GM12878 (cell line): ENCODE results near the gene VWA3B. TPM values are rescaled to one million over a fixed set of nuclear protein-coding genes. Genes with fewer than 3 reads are reported as not detected.

Experiments used
- ATAC-seq: fragments of 200-7000 bp; cut with Tn5 transposase; 3 replicates; pipeline ENCODE4 v1.9.1; 2020; ENCODE audit warnings: mild to moderate bottlenecking, moderate library complexity
- BruUV-seq: library from RNA; stranded (reverse); fragments of 400-500 nt; replicated peaks from 2 replicates; lab custom pipeline; 2021; lab: Mats Ljungman, UMichigan
- CTCF ChIA-PET: fragments of 300-600 bp; sonication (Branson Sonifier 250); formaldehyde crosslinking; extraction: SDS; loops from one replicate; lab custom pipeline; 2021; ENCODE audit warnings: inconsistent platforms; lab: Yijun Ruan, JAX
- POLR2A ChIA-PET: fragments of 350-600 bp; formaldehyde crosslinking; extraction: SDS; loops from one replicate; lab custom pipeline; 2021; ENCODE audit warnings: inconsistent platforms; lab: Charles Lee
- RAD21 ChIA-PET: fragments of 300-600 bp; sonication (Branson Sonifier 250); formaldehyde crosslinking; loops from one replicate; lab custom pipeline; 2023; ENCODE audit warnings: antibody characterized with exemption; ENCODE audit not compliant: unreplicated experiment; lab: Charles Lee
- SMC1A ChIA-PET: fragments of 300-600 bp; sonication (Branson Sonifier 250); formaldehyde crosslinking; loops from one replicate; lab custom pipeline; 2023; ENCODE audit not compliant: unreplicated experiment, uncharacterized antibody; lab: Charles Lee
- DNase-seq: peaks from one replicate; pipeline ENCODE4 v3.0.0-alpha.2; 2011; ENCODE audit warnings: low read depth, low spot score
- FAIRE-seq: peaks from 3 replicates; lab custom pipeline; 2011; peaks lifted over from hg19 to GRCh38; lab: Jason Lieb, UNC
- H2AFZ ChIP-seq: 2 replicates; pipeline ENCODE4 v1.6.0; 2011; ENCODE audit warnings: low read depth, low read length, control low read depth; ENCODE audit not compliant: control insufficient read depth
- H3K27ac ChIP-seq: 2 replicates; pipeline ENCODE4 v1.5.1; 2011; ENCODE audit warnings: control low read depth; ENCODE audit not compliant: control insufficient read depth, insufficient read depth
- H3K27me3 ChIP-seq, 2 experiments: replicated peaks in 1 of 2; 2 replicates each; pipeline versions ENCODE4 v1.6.0 to v1.6.1; 2011; ENCODE audit warnings: low read length in 1 of 2; ENCODE audit not compliant: control insufficient read depth in 2 of 2, insufficient read depth in 2 of 2
- H3K36me3 ChIP-seq, 2 experiments: 2 replicates each; pipeline ENCODE4 v1.5.1; 2011; ENCODE audit warnings: low read length in 1 of 2; ENCODE audit not compliant: control insufficient read depth in 2 of 2, insufficient read depth in 2 of 2
- H3K4me1 ChIP-seq: 2 replicates; pipeline ENCODE4 v1.6.1; 2011; ENCODE audit warnings: mild to moderate bottlenecking, low read length, moderate library complexity, mixed read lengths; ENCODE audit not compliant: control insufficient read depth, insufficient read depth
- H3K4me2 ChIP-seq: 2 replicates; pipeline ENCODE4 v1.6.0; 2011; ENCODE audit warnings: control low read depth; ENCODE audit not compliant: control insufficient read depth, insufficient read depth
- H3K4me3 ChIP-seq: fragments of 200-600 bp; sonication (generic); 2 replicates; pipeline ENCODE4 v1.5.1; 2016
- H3K79me2 ChIP-seq: 2 replicates; pipeline ENCODE4 v1.6.0; 2011; ENCODE audit warnings: low read length; ENCODE audit not compliant: control insufficient read depth, insufficient read depth
- H3K9ac ChIP-seq: 2 replicates; pipeline ENCODE4 v1.8.0; 2011; ENCODE audit warnings: low read length, control low read depth, mixed read lengths; ENCODE audit not compliant: control insufficient read depth, insufficient read depth
- H3K9me3 ChIP-seq: replicated peaks from 3 replicates; pipeline ENCODE4 v1.5.1; 2011; ENCODE audit warnings: mild to moderate bottlenecking, low read length; ENCODE audit not compliant: control insufficient read depth, insufficient read depth
- H4K20me1 ChIP-seq: 2 replicates; pipeline ENCODE4 v1.6.0; 2011; ENCODE audit not compliant: control insufficient read depth, insufficient read depth
- ATF7 ChIP-seq: fragments of 450-650 bp; IDR thresholded peaks from 2 replicates; pipeline ENCODE4 v1.6.1; 2016; ENCODE audit warnings: low read depth, mild to moderate bottlenecking
- BHLHE40 ChIP-seq, 2 experiments: fragments of 450-650 bp in 1 of 2; IDR thresholded peaks; 2 replicates each; pipeline ENCODE4 v1.6.1; 2011 to 2017; ENCODE audit warnings: low read depth in 2 of 2, borderline replicate concordance in 1 of 2, improper control_type of control experiment in 1 of 2, low read length in 1 of 2, mild to moderate bottlenecking in 1 of 2
- EP300 ChIP-seq, 2 experiments: fragments of 150-350 bp in 1 of 2; IDR thresholded peaks; 2 replicates each; pipeline ENCODE4 v1.6.1; 2011 to 2012; ENCODE audit warnings: low read depth in 2 of 2, low read length in 2 of 2, borderline replicate concordance in 1 of 2, improper control_type of control experiment in 1 of 2, inconsistent platforms in 1 of 2; ENCODE audit not compliant: control insufficient read depth in 1 of 2
- ESRRA ChIP-seq: IDR thresholded peaks from 2 replicates; pipeline ENCODE4 v1.6.1; 2012; ENCODE audit warnings: mild to moderate bottlenecking, low read length, improper control_type of control experiment
- FOXM1 ChIP-seq: IDR thresholded peaks from 2 replicates; pipeline ENCODE4 v1.6.1; 2012; ENCODE audit warnings: low read depth, mild to moderate bottlenecking, inconsistent platforms, low read length, moderate library complexity
- HDAC6 ChIP-seq: fragments of 200-600 bp; sonication (generic); IDR thresholded peaks from one replicate; pipeline ENCODE4 v1.8.0; 2017; ENCODE audit warnings: antibody characterized with exemption; ENCODE audit not compliant: unreplicated experiment
- HDGF ChIP-seq: fragments of 450-650 bp; IDR thresholded peaks from 2 replicates; pipeline ENCODE4 v1.6.1; 2016; ENCODE audit warnings: antibody characterized with exemption
- IRF4 ChIP-seq: IDR thresholded peaks from 2 replicates; pipeline ENCODE4 v1.6.1; 2011; ENCODE audit warnings: low read depth, low read length
- MEF2B ChIP-seq: fragments of 450-650 bp; IDR thresholded peaks from 2 replicates; pipeline ENCODE4 v1.6.1; 2018; ENCODE audit warnings: mild to moderate bottlenecking, moderate library complexity; ENCODE audit not compliant: partially characterized antibody, poor library complexity, severe bottlenecking
- NFXL1 ChIP-seq: fragments of 450-650 bp; IDR thresholded peaks from 2 replicates; pipeline ENCODE4 v1.6.1; 2017; ENCODE audit warnings: antibody characterized with exemption, mild to moderate bottlenecking, borderline replicate concordance
- PAX5 ChIP-seq: IDR thresholded peaks from 2 replicates; pipeline ENCODE4 v1.6.1; 2011; ENCODE audit warnings: low read depth, low read length, borderline replicate concordance
- SIN3A ChIP-seq: IDR thresholded peaks from 2 replicates; pipeline ENCODE4 v1.6.1; 2012; ENCODE audit warnings: low read depth, low read length, improper control_type of control experiment
- STAT1 ChIP-seq: fragments of 450-650 bp; conservative IDR thresholded peaks from 2 replicates; pipeline ENCODE4 v1.6.1; 2014; ENCODE audit warnings: antibody characterized with exemption, mild to moderate bottlenecking
- ZNF217 ChIP-seq: fragments of 450-650 bp; IDR thresholded peaks from 2 replicates; pipeline ENCODE4 v1.6.1; 2017; ENCODE audit warnings: antibody characterized with exemption, mild to moderate bottlenecking
- ZNF384 ChIP-seq: IDR thresholded peaks from 2 replicates; pipeline ENCODE4 v1.6.1; 2012; ENCODE audit warnings: low read depth, mild to moderate bottlenecking, low read length, improper control_type of control experiment, borderline replicate concordance
- ZSCAN29 ChIP-seq: fragments of 450-650 bp; IDR thresholded peaks from 2 replicates; pipeline ENCODE4 v1.6.1; 2017; ENCODE audit warnings: mild to moderate bottlenecking, moderate library complexity
- WGBS: methylation state at CpG from one replicate; pipeline ENCODE4 v1.1.6; 2016; ENCODE audit warnings: low lambda C conversion rate; ENCODE audit not compliant: insufficient replicate concordance, insufficient coverage; ENCODE audit errors: missing lambda C conversion rate; 5-methylcytosine and 5-hydroxymethylcytosine counted together
- in situ Hi-C: fragments of 300-500 bp; cut with MboI; formaldehyde crosslinking; loops from 9 replicates; pipeline ENCODE4 v1.14.3; 2018; ENCODE audit warnings: mixed read lengths
- intact Hi-C: fragments of 100-400 bp; cut with micrococcal nuclease; formaldehyde crosslinking; loops from one replicate; pipeline ENCODE4 v1.14.2; 2022; ENCODE audit not compliant: unreplicated experiment
- polyA plus RNA-seq, 11 experiments: library from polyadenylated mRNA; depleted of rRNA in 4 of 11; unstranded in 6 of 11; stranded (reverse) in 5 of 11; fragments of >200 nt; fragmentation: Nextera tagmentation in 4 of 11; fragmentation: Illumina TruSeq in 1 of 11; extraction: Ambion mirVana in 4 of 11; extraction: Trizol in 1 of 11; gene quantifications; 1 replicate in 1 of 11; 2 replicates in 10 of 11; pipeline versions ENCODE4 v1.2.1 to v1.2.3, GENCODE V29; 2011 to 2016; ENCODE audit warnings: inconsistent platforms in 2 of 11, missing spikeins in 2 of 11, low read depth in 1 of 11
- total RNA-seq, 4 experiments: library from RNA; depleted of rRNA in 3 of 4; stranded (reverse); fragments of >200 nt in 3 of 4; fragmentation: Illumina TruSeq in 1 of 4; extraction: Trizol in 1 of 4; gene quantifications; 2 replicates each; pipeline versions ENCODE4 v1.2.1 to v1.2.3, GENCODE V29; 2013 to 2021
- TF ChIP-seq, protein P1 (sequence below): fragments of 450-650 bp; conservative IDR thresholded peaks from 2 replicates; pipeline ENCODE4 v1.6.1; 2017; ENCODE audit warnings: mild to moderate bottlenecking, moderate library complexity
- TF ChIP-seq, protein P2 (sequence below): IDR thresholded peaks from 2 replicates; pipeline ENCODE4 v1.6.1; 2011; ENCODE audit warnings: borderline replicate concordance, low read depth, mild to moderate bottlenecking, moderate library complexity, mixed read lengths, low read length; ENCODE audit not compliant: insufficient read depth; ENCODE audit errors: extremely low read length
- TF ChIP-seq, protein P3 (sequence below): fragments of 450-650 bp; IDR thresholded peaks from 2 replicates; pipeline ENCODE4 v1.6.1; 2018; ENCODE audit warnings: borderline replicate concordance, mild to moderate bottlenecking; ENCODE audit not compliant: partially characterized antibody

Gene VWA3B
- total and polyA plus RNA-seq, 10 of the 15 experiments (the other 5 are each of a cell fraction or from before 2014, with no cell fraction given): 0.04 to 0.86 (median 0.19) TPM; not detected in 4

DNA sequence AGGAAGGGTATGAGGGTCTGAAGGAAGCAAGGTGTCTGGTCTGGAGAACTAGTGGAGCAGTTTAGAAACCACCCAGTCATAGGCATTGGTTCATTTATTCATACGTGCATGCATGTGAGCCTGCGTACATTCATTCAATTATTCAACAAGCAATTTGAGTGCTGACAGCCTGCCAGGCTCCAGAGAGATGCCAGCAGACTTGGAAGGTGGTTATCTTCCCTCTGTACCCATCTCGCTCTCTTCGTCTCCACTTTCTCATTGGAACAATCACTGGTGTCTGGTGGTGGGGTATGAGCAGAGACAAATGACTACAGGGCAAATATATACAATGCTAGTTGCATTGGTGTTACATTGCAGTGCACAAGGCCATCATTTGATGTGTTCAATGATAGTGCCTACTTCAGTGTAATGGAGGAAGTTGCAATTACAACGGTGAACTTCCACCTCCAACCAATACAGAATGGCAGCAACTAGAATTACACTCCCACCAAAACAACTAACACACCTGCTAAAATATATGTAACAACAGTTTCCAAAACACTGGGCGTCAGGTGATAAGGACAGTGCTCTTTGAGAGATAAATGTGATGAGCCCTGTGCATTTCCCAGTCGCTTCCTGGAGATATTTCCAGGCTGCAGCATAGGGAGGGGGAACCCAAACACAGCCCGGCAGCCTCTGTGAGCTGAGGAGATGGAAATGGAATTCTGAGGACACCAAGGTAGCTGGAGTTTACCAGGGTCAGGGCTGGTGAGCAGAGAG is 226.7 kb downstream of the VWA3B start:
- Histone ChIP-seq H3K27ac (no peak overlapping the region), H3K4me3 (no peak overlapping the region), H3K27me3 (peaks cover 0 to 7% of the 10 kb centered on the region in 2 experiments; a peak in 1 of 4 replicates), H3K9ac (no peak overlapping the region), H3K9me3 (no peaks in the 10 kb centered on the region), H3K36me3 (no peaks in the 10 kb centered on the region), H3K4me1 (no peaks in the 10 kb centered on the region), H3K4me2 (no peak overlapping the region), H4K20me1 (no peaks in the 10 kb centered on the region), H3K79me2 (no peaks in the 10 kb centered on the region), H2AFZ (no peak overlapping the region)
- POLR2A ChIA-PET: interaction anchor here (0.6 kb wide), 1 partner anchor 17 kb away, joined by 4 read pairs; no protein-coding TSS in a partner anchor
- no TSS peak for BruUV-seq
- RAD21 ChIA-PET: no interaction called here
- WGBS: 30% methylated on average over 8 of the region's 8 CpGs
- DNase-seq (no peak), FAIRE-seq (no peak), ATAC-seq (no peak)
- CTCF ChIA-PET: no interaction called here
- SMC1A ChIA-PET: no interaction called here
- intact Hi-C loops (no loop called here), in situ Hi-C loops (no loop called here)
- TF ChIP-seq ATF7: no peak
- no peak for TF ChIP-seq FOXM1
- TF ChIP-seq ESRRA: no peak
- no peak for TF ChIP-seq PAX5
- no peak for TF ChIP-seq STAT1
- no peak for TF ChIP-seq BHLHE40 (IDR thresholded peaks at IDR 0.05; ENCODE audit: borderline replicate concordance in 1 of 2, low read depth in 2 of 2, low read length in 1 of 2)
- TF ChIP-seq, protein P1, sequence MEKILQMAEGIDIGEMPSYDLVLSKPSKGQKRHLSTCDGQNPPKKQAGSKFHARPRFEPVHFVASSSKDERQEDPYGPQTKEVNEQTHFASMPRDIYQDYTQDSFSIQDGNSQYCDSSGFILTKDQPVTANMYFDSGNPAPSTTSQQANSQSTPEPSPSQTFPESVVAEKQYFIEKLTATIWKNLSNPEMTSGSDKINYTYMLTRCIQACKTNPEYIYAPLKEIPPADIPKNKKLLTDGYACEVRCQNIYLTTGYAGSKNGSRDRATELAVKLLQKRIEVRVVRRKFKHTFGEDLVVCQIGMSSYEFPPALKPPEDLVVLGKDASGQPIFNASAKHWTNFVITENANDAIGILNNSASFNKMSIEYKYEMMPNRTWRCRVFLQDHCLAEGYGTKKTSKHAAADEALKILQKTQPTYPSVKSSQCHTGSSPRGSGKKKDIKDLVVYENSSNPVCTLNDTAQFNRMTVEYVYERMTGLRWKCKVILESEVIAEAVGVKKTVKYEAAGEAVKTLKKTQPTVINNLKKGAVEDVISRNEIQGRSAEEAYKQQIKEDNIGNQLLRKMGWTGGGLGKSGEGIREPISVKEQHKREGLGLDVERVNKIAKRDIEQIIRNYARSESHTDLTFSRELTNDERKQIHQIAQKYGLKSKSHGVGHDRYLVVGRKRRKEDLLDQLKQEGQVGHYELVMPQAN: no peak
- TF ChIP-seq ZNF384: no peak
- TF ChIP-seq ZSCAN29: no peak
- TF ChIP-seq, protein P2, sequence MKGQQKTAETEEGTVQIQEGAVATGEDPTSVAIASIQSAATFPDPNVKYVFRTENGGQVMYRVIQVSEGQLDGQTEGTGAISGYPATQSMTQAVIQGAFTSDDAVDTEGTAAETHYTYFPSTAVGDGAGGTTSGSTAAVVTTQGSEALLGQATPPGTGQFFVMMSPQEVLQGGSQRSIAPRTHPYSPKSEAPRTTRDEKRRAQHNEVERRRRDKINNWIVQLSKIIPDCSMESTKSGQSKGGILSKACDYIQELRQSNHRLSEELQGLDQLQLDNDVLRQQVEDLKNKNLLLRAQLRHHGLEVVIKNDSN: no peak
- no peak for TF ChIP-seq SIN3A
- TF ChIP-seq ZNF217: no peak
- TF ChIP-seq EP300 (IDR thresholded peaks at IDR 0.05; ENCODE audit: borderline replicate concordance in 1 of 2, control insufficient read depth in 1 of 2, low read depth in 2 of 2, low read length in 2 of 2): no peak
- TF ChIP-seq HDAC6: no peak
- TF ChIP-seq, protein P3, sequence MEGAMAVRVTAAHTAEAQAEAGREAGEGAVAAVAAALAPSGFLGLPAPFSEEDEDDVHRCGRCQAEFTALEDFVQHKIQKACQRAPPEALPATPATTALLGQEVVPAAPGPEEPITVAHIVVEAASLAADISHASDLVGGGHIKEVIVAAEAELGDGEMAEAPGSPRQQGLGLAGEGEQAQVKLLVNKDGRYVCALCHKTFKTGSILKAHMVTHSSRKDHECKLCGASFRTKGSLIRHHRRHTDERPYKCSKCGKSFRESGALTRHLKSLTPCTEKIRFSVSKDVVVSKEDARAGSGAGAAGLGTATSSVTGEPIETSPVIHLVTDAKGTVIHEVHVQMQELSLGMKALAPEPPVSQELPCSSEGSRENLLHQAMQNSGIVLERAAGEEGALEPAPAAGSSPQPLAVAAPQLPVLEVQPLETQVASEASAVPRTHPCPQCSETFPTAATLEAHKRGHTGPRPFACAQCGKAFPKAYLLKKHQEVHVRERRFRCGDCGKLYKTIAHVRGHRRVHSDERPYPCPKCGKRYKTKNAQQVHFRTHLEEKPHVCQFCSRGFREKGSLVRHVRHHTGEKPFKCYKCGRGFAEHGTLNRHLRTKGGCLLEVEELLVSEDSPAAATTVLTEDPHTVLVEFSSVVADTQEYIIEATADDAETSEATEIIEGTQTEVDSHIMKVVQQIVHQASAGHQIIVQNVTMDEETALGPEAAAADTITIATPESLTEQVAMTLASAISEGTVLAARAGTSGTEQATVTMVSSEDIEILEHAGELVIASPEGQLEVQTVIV: no peak
- TF ChIP-seq HDGF: no peak
- no peak for TF ChIP-seq NFXL1
- TF ChIP-seq IRF4: no peak
- TF ChIP-seq MEF2B: no peak
